Tibial nerve (tissue), 4 donors: ENCODE data around the gene PRKG1.

Source experiments
- CTCF ChIP-seq, 5 experiments: fragments of 200-600 bp in 3 of 5; fragments of 450-650 bp in 2 of 5; sonication (generic) in 3 of 5; IDR thresholded peaks; one replicate each; pipeline ENCODE4 v1.5.1; 2016 to 2019; ENCODE audit warnings: antibody characterized with exemption in 5 of 5, mild to moderate bottlenecking in 3 of 5, moderate library complexity in 2 of 5
- EP300 ChIP-seq, 2 donors: sonication (generic); formaldehyde crosslinking; IDR thresholded peaks; one replicate each; pipeline ENCODE4 v1.6.1; 2017; ENCODE audit warnings: antibody characterized with exemption in 2 of 2, mild to moderate bottlenecking in 1 of 2
- POLR2A ChIP-seq, 2 donors: fragments of 450-650 bp; IDR thresholded peaks; one replicate each; pipeline ENCODE4 v1.6.1; 2017; ENCODE audit warnings: antibody characterized with exemption in 2 of 2, mild to moderate bottlenecking in 2 of 2, moderate library complexity in 2 of 2

- TF ChIP-seq EP300 (IDR thresholded peaks at IDR 0.05) (no peak), CTCF (IDR thresholded peaks at IDR 0.05) (no peak), POLR2A (IDR thresholded peaks at IDR 0.05) (no peak)
These were observed 35.7 kb downstream of the PRKG1 start for GRCh38 chr10:51109801-51110533.
